Glomerular visceral epithelial cell (primary cell): Measurements from ENCODE around the gene CCDC158.
"Not testable (repeated sequence)": the region's sequence is repeated elsewhere in the genome, so short reads cannot be mapped to it uniquely, and the experiment has no call there.

ENCODE experiments used
- DNase-seq: peaks from one replicate; pipeline ENCODE4 v3.0.0-alpha.2; 2016; ENCODE audit errors: extremely low spot score

The CCDC158 gene

DNA sequence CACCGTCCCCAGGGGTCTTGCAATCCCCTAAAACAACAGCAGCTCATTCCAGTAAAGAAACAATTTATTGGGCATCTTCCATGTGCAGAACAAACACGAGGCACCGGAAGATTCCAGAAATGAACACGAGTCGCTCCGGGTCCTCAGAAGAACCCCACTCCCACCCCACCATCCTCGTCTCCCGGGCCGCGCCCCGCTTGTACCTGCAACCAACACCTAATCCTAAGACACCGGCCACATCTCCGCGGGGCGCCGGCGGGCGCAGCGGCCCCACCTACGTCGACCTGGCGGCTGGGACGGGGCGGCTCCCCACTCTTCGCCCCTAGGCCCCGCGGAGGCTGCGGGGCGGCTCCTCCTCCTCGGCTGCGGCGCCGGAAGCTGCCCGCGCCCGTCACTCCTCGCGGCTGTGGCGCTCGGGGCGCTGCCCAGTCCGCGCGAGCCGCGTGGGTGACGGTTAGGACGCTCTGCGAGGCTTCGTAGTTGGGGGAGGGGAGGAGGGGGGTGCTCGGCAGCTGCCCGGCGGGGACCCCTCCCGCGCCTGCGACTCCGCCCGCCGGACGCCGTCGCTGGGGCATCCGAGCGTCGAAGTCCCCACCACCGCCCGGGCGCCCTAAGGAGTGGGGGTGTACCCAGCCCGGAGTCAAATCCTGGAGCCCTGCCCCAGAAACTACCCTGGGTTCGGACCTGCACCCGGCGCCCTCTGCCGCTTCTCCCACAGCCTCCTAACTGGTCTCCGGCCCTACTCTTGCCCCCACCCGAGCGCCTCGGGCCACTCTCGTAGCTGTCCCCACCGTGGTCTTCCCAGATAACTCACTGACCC lies at the start of gene CCDC158:
TSS of gene CCDC158 (minus strand) at position 380 of the 820 bp plus-strand sequence. CDS start 17,934 bp downstream, outside the sequence.
- DNase-seq = no peak

- DNase-seq = no peak
Measured at GRCh38 chr4:76470532-76470931, 49.6 kb upstream of the CCDC158 start.

- DNase-seq = no peak
Measured at GRCh38 chr4:76470064-76470463, 49.1 kb upstream of the CCDC158 start.

DNA sequence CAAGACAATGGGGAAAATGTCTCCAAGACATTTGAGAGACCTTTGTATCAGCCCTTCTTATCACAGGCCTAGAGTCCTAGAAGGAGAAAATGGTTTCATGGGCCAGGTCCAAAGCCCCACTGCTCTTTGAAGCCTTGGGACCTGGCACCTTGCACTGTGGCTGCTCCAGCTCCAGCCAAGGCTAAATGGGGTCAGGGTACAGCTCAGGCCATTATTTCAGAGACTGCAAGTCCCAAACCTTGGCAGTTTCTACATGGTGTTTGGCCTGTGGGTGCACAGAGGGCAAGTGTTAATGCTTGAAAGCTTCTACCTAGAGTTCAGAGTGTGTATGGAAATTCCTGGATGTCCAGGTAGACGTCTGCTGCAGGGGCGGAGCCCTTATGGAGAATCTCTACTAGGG lies 42.6 kb upstream of the CCDC158 start:
- no peak for DNase-seq

DNA sequence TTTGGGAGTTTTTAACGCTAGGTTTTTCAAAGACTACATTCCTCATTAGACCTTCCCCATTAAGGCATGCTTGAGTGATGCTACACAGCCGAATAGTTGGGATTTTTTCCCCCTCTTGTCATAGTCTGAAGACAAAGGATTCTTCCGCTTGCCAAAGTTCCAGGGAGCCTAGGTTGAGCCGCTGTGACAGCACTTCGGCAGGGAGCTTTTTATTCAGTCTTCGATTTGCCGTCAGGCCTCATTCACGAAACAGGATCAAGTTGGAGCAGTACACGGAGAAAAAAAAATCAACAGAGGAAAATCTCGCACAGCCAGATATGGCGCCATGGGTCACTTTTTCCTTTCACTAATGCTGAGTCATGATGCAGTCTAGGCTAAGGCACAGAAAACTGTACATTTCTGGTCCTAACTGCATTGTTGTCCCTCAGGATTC lies 38.4 kb upstream of the CCDC158 start:
- peak; percentile 91 for DNase-seq

DNA sequence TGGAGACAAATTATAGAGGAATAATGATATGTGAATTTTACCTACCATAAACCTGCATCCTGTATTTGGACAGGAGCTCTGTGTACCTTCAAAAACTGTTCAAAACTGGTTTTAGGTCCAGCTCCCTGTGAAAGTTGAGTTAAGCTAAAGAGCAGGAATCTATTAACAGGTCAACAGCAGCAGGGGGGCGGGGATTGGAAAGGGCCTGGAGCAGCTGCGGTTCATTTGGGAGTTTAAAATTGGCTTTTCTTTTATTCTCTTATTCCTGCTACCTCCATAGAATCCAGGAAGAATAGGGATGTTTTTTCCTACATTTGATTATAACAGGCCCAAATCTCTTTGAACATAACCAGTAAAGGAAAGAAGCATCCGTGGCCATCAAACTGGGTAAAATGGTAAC lies 37.9 kb upstream of the CCDC158 start:
- DNase-seq = peak; percentile 56

DNA sequence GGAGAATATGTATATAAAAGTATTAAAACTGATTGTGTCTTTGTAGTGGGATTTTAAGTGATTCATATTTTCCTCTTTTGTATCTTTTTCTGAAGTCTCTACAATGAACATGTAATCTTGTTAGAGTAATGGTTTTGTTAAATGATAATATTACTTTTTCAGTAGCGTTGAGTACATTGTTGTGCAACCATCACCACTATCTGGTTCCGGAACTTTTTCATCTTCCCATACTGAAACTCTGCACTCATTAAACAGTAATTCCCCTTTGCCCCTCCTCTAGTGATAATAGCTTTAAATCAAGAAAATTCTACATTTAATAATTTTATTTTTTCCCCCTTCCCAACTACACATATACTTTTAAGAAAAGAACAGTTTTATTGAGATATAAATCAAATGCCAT lies 37.4 kb upstream of the CCDC158 start:
- DNase-seq = no peak

DNA sequence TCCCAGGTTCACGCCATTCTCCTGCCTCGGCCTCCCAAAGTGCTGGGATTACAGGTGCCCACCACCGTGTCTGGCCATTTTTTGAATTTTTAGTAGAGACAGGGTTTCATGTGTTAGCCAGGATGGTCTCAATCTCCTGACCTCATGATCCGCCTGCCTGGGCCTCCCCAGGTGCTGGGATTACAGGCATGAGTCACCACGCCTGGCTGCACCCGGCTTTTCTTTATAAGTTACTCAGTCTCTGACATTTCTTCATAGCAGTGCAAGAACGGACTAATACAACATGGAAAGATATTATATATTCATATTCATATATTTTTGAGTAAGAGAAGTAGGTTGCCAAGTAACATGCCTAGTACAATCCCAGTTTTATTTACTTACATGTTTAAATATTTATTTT lies 36.9 kb upstream of the CCDC158 start:
- DNase-seq = peak; percentile 82

DNA sequence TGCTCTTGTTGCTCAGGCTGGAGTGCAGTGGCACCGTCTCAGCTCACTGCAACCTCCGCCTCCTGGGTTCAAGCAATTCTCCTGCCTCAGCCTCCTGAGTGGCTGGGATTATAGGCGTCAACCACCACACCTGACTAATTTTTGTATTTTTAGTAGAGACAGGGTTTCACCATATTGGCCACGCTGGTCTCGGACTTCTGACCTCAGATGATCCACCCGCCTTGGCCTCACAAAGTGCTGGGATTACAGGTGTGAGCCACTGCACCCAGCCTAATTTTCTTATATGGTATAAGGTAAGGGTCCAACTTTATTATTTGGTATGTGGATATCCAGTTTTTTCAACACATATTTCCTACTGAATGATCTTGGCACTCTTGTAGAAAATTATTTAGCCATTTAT lies 33.1 kb upstream of the CCDC158 start:
- DNase-seq = not testable (repeated sequence)

GRCh38 chr4:76453232-76453631 lies 32.3 kb upstream of the CCDC158 start:
- no peak for DNase-seq

DNA sequence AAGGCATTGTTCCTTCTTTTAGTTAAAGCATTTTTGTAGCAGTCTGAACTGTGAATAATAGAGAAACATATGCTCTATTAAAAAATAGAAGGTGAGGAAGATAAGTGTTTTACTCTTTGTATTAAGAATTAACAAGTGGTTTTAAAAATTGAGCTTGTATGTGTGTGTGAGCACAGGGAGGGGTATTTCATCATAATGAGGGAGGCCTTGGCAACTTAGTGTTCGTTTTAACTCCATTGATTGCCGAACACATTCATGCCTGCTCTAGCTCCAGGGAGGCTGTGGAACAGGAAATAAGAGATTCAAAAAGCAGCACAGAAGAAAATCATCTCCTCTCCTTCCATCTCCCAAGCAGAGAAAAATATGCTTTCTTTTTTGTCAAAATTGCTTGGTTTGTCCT lies 28.9 kb upstream of the CCDC158 start:
- peak; percentile 43 for DNase-seq

- DNase-seq = peak; percentile 78
Measured at GRCh38 chr4:76449362-76449767, 28.4 kb upstream of the CCDC158 start.

DNA sequence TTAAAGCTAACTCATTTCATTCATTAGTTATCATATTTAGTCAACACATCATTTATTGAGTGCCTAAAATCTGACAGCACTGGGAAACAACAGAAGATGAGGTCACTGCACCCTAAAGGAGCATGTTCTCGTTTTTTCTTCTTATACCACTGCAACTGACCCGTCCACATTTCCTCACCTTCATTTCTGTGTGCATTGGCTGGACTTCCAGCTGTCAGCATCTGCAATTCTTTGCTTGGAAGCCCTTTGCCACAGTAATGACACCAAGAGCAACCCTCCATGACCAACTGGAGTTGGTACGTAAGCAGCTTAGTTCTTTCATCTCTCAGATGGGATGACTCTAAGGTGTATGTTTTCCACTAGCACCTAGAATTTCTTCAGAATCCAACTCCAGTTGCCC lies 27.3 kb upstream of the CCDC158 start:
- DNase-seq = no peak

GRCh38 chr4:76447393-76447851 lies 26.5 kb upstream of the CCDC158 start:
- peak; percentile 51 for DNase-seq

GRCh38 chr4:76445911-76446310 lies 25.0 kb upstream of the CCDC158 start:
- DNase-seq = no peak

DNA sequence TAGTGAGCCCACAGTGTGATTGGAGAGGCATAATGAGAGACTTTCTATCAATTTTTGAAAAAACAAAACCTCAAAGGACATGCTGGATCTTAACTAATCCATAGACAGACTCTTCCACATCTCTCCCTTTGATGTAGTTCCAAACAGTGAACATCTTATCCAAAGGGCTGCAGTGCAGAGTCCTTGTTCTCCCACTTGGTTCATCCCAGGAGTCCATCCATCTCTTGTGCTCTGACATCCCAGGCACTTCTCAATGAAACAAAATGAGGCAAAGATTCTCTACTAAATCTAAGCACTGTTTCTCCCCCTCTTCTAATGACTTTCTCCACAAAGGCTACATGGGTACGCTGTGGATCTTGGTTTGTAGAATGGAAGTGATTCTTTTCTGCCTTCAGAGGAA lies 22.4 kb upstream of the CCDC158 start:
- no peak for DNase-seq

DNA sequence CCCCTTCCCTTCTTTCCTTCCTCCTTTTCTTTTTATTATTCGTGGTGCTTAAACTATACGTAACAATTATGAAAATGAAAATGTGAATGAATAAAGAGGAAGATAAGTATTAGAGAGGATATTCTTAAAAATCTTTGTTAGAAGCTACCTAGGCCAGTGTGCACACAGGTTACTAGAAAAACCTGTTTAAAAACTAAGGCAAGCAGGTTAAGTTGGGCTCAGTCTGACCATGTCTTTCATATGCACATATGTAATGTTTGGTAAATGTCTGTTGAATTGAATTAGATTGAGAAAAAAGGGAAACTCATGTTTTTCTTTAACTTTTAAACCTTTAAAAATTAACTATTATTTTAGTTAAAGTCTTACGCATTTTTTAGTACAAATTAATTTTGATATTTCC lies 21.9 kb upstream of the CCDC158 start:
- DNase-seq = no peak

GRCh38 chr4:76441881-76442280 lies 20.9 kb upstream of the CCDC158 start:
- DNase-seq = no peak

- DNase-seq = no peak
Measured at GRCh38 chr4:76439491-76439890, 18.6 kb upstream of the CCDC158 start.

DNA sequence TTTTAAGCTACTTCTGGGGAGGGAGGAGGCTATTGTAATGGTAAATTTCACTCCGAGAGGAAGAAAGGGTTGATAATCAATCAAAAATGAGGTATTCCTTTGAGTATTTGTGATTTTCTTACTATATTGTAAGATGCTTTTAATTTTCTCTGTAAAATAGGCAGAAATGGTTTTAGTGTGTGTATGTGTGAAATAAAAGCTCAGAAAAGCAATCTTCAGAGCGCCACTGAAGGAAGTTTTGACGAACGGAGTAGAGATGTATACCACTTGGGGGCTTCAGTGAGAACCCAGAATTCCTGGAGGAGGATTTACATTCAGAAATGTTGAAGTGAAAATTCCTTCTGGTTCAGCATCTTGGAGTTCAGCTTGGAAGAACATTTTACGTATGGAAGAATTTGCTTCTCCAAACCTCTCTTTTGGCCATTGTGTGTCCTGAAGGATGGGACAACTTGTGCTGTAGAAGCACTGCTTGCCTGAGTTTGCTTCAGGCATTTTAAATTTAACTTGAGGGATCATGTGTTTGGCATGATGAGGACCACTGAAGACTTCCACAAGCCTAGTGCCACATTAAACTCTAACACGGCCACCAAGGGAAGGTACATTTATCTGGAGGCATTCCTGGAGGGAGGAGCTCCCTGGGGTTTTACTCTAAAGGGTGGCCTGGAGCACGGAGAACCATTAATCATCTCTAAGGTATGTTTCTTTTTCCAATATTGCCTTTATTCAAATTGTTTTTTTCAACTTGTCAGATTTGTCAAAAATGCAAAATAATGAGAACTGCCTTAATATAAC lies 14.8 kb upstream of the CCDC158 start:
- no peak for DNase-seq

DNA sequence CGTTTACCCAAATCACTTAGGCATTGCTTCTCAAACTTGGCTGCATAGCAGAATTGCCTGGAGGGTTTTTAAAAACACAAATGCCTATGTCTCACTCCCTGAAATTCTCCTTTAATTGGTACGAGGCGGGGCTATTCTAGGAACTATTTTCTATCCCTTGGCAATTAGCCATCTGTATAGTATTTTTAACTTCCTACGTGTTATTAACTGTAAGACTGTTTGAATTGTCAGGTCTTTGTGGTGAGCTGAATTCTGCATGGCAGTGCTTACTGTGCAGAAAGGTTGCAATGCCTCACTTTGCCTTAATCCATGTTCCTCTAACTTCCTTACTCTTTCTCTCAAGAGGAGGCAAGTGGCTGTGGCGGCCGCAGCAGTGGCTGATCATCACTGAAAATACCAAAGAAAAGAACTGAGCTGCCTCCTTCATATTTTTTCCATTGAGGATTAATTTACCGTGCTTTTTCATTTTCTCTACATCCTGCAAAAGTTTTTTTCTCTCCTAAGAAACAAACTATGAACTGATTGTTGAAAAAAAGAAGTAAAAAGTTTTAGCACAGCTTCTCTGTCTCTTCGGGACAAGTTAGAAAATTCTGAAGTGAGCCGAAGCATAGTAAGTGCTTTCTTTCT lies 14.1 kb upstream of the CCDC158 start, which contains the start of gene SHROOM3:
TSS of gene SHROOM3 (plus strand) at position 329 of the 627 bp plus-strand sequence. CDS start 824 bp downstream, outside the sequence.
- DNase-seq = peak; percentile 49
